A549 (cell line): Measurements from ENCODE around the gene EPS8L1. TPM values are rescaled to one million over a fixed set of nuclear protein-coding genes. Genes with fewer than 3 reads are reported as not detected.
"Not testable (repeated sequence)": the region's sequence is repeated elsewhere in the genome, so short reads cannot be mapped to it uniquely, and the experiment has no call there.

Experiments used
- ATAC-seq, 2 experiments: fragments of 200-7000 bp in 1 of 2; fragments of >200 bp in 1 of 2; cut with Nextera tagmentation in 1 of 2; cut with Tn5 transposase in 1 of 2; 3 replicates each; pipeline versions ENCODE4 v1.8.0 to v1.9.1; 2018 to 2020; ENCODE audit warnings: mild to moderate bottlenecking in 1 of 2, moderate library complexity in 1 of 2
- CTCF ChIA-PET: fragments of 300-600 bp; sonication (Branson Sonifier 250); formaldehyde crosslinking; extraction: SDS; loops from one replicate; lab custom pipeline; 2021; ENCODE audit warnings: antibody characterized with exemption, inconsistent platforms; lab: Yijun Ruan, JAX
- POLR2A ChIA-PET: fragments of 350-600 bp; formaldehyde crosslinking; extraction: SDS; loops from one replicate; lab custom pipeline; 2021; ENCODE audit warnings: antibody characterized with exemption, inconsistent platforms; lab: Yijun Ruan, JAX
- DNase-seq, 2 experiments: peaks; one replicate each; pipeline versions ENCODE4 v3.0.0 to v3.0.0-alpha.2; 2011 to 2016; ENCODE audit warnings: low read depth in 1 of 2, low spot score in 1 of 2
- FAIRE-seq: peaks from 2 replicates; lab custom pipeline; 2011; peaks lifted over from hg19 to GRCh38; lab: Jason Lieb, UNC
- H3K27ac ChIP-seq, 2 experiments: fragments of >200 bp; sonication (Bioruptor Twin); formaldehyde crosslinking; 3 replicates each; pipeline ENCODE4 v1.5.1; 2016 to 2017
- H3K4me1 ChIP-seq: fragments of >200 bp; sonication (Bioruptor Twin); formaldehyde crosslinking; 3 replicates; pipeline ENCODE4 v1.6.1; 2016
- H3K4me2 ChIP-seq: fragments of >200 bp; sonication (Bioruptor Twin); formaldehyde crosslinking; 3 replicates; pipeline ENCODE4 v1.6.1; 2016
- H3K4me3 ChIP-seq: fragments of >200 bp; sonication (Bioruptor Twin); formaldehyde crosslinking; 3 replicates; pipeline ENCODE4 v1.5.1; 2016
- H3K9me3 ChIP-seq: fragments of >200 bp; sonication (Bioruptor Twin); formaldehyde crosslinking; 3 replicates; pipeline ENCODE4 v1.6.1; 2016
- BHLHE40 ChIP-seq: IDR thresholded peaks from 2 replicates; pipeline ENCODE4 v1.6.1; 2012; ENCODE audit warnings: low read depth, low read length, inconsistent platforms
- HDAC2 ChIP-seq: fragments of 200-600 bp; sonication (generic); IDR thresholded peaks from 2 replicates; pipeline ENCODE4 v1.6.1; 2016
- HEYL ChIP-seq: fragments of 250-450 bp; sonication (Bioruptor Pico); IDR thresholded peaks from 2 replicates; pipeline ENCODE4 v1.8.0; 2021; ENCODE audit warnings: mild to moderate bottlenecking, moderate library complexity
- HOXB13 ChIP-seq: fragments of 250-450 bp; sonication (Bioruptor Pico); IDR thresholded peaks from 2 replicates; pipeline ENCODE4 v1.5.0; 2020; ENCODE audit warnings: low read depth, mild to moderate bottlenecking, moderate library complexity
- HOXB5 ChIP-seq: fragments of 250-450 bp; sonication (Bioruptor Pico); IDR thresholded peaks from 2 replicates; pipeline ENCODE4 v1.5.0; 2020; ENCODE audit warnings: mild to moderate bottlenecking, moderate library complexity
- JUN ChIP-seq, 2 experiments: fragments of >200 bp; sonication (Bioruptor Twin); formaldehyde crosslinking; IDR thresholded peaks; 2 replicates in 1 of 2; 3 replicates in 1 of 2; pipeline ENCODE4 v1.6.1; 2016 to 2017
- JUNB ChIP-seq: fragments of >200 bp; sonication (Bioruptor Twin); formaldehyde crosslinking; IDR thresholded peaks from 2 replicates; pipeline ENCODE4 v1.6.1; 2016
- KDM1A ChIP-seq: fragments of 200-600 bp; sonication (generic); IDR thresholded peaks from 2 replicates; pipeline ENCODE4 v1.6.1; 2016; ENCODE audit warnings: low read depth, mild to moderate bottlenecking
- MAZ ChIP-seq: fragments of 150-350 bp; IDR thresholded peaks from 2 replicates; pipeline ENCODE4 v1.6.1; 2014; ENCODE audit warnings: antibody characterized with exemption, low read depth, low read length, borderline replicate concordance
- PBX3 ChIP-seq: IDR thresholded peaks from 2 replicates; pipeline ENCODE4 v1.6.1; 2012
- POLR2AphosphoS2 ChIP-seq: conservative IDR thresholded peaks from 2 replicates; pipeline ENCODE4 v1.6.1; 2012; ENCODE audit warnings: low read length, improper control_type of control experiment, inconsistent platforms
- REST ChIP-seq: fragments of 200-600 bp; sonication (generic); IDR thresholded peaks from 2 replicates; pipeline ENCODE4 v1.6.1; 2016; ENCODE audit warnings: antibody characterized with exemption, mild to moderate bottlenecking, moderate library complexity
- ZC3H11A ChIP-seq: fragments of 450-650 bp; IDR thresholded peaks from 2 replicates; pipeline ENCODE4 v1.6.1; 2014; ENCODE audit warnings: antibody characterized with exemption, mild to moderate bottlenecking
- ZFP36 ChIP-seq: fragments of 450-650 bp; IDR thresholded peaks from 2 replicates; pipeline ENCODE4 v1.6.1; 2014; ENCODE audit warnings: borderline replicate concordance; ENCODE audit not compliant: partially characterized antibody
- ZSCAN20 ChIP-seq: fragments of 250-450 bp; sonication (Bioruptor Pico); IDR thresholded peaks from 2 replicates; pipeline ENCODE4 v1.8.0; 2022; ENCODE audit warnings: mild to moderate bottlenecking, moderate library complexity
- WGBS: methylation state at CpG from one replicate; pipeline ENCODE4 v1.1.6; 2017; ENCODE audit errors: missing lambda C conversion rate; 5-methylcytosine and 5-hydroxymethylcytosine counted together
- polyA plus RNA-seq, 4 experiments: library from polyadenylated mRNA; depleted of rRNA in 3 of 4; stranded (reverse); fragments of >200 nt; fragmentation: RNase III in 1 of 4; extraction: RNeasy Plus Mini Kit Qiagen cat#74134 plus additional on column Dnase treatment in 1 of 4; gene quantifications; 2 replicates in 3 of 4; 3 replicates in 1 of 4; pipeline ENCODE4 v1.2.3, GENCODE V29; 2011 to 2017
- TF ChIP-seq, protein P1 (sequence below): fragments of 250-450 bp; sonication (Bioruptor Pico); IDR thresholded peaks from 2 replicates; pipeline ENCODE4 v1.5.0; 2021; ENCODE audit warnings: mild to moderate bottlenecking, moderate library complexity, borderline replicate concordance
- TF ChIP-seq, protein P2 (sequence below): IDR thresholded peaks from 2 replicates; pipeline ENCODE4 v1.6.1; 2012

EPS8L1 gene
- polyA plus RNA-seq, 2 of the 4 experiments (the other 2 are of a cell fraction): 3.7 to 3.8 TPM

DNA sequence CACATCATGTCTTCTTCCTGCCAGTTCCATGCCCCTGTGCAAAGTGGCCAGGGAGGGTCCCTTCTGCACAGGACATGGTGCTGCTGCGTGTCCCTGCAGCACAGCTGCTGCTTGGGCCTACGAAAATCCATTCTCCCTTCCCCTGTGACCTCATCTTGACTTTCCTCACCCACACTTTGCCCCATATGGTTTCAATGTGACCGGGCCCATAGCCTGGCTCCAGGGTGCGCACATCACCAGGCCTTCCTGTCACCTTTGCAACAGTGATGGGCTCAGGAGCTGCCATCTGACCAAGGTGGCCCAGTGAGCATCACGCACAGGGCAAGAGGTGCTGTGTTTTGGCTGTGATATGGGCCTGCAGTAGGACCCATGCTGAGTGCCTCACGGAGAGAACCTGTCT lies 30.9 kb downstream of the EPS8L1 start:
- H3K4me2 ChIP-seq: no peak overlapping the region
- CTCF ChIA-PET: interaction anchor here (1.0 to 10.2 kb wide), 4 partner anchors 9 to 22 kb away, joined by 4 to 110 read pairs (median 6); partner anchors contain the start of gene PPP1R12C
- no peak for DNase-seq
- 94% methylated on average over 6 of the region's 6 CpGs for WGBS
- TF ChIP-seq HEYL (CRISPR knock-in tag): no peak
- no peak for TF ChIP-seq JUN (IDR thresholded peaks at IDR 0.05)
- TF ChIP-seq ZC3H11A: no peak
- TF ChIP-seq, all 56 proteins: peak for 0
- H3K4me1 ChIP-seq: no peaks in the 10 kb centered on the region
- no peak for FAIRE-seq
- H3K9me3 ChIP-seq: peaks cover 10% of the 10 kb centered on the region
- H3K4me3 ChIP-seq: no peak overlapping the region
- POLR2A ChIA-PET: interaction anchor here (1.0 kb wide), 1 partner anchor 26 kb away, joined by 3 read pairs; no protein-coding TSS in a partner anchor
- no peak overlapping the region for H3K27ac ChIP-seq
- peak in 1 of 2 experiments; percentile 21; a peak in 2 of 6 replicates for ATAC-seq

- FAIRE-seq, DNase-seq: not testable (repeated sequence)
Observed at GRCh38 chr19:55107252-55107651, 31.6 kb downstream of the EPS8L1 start.

DNA sequence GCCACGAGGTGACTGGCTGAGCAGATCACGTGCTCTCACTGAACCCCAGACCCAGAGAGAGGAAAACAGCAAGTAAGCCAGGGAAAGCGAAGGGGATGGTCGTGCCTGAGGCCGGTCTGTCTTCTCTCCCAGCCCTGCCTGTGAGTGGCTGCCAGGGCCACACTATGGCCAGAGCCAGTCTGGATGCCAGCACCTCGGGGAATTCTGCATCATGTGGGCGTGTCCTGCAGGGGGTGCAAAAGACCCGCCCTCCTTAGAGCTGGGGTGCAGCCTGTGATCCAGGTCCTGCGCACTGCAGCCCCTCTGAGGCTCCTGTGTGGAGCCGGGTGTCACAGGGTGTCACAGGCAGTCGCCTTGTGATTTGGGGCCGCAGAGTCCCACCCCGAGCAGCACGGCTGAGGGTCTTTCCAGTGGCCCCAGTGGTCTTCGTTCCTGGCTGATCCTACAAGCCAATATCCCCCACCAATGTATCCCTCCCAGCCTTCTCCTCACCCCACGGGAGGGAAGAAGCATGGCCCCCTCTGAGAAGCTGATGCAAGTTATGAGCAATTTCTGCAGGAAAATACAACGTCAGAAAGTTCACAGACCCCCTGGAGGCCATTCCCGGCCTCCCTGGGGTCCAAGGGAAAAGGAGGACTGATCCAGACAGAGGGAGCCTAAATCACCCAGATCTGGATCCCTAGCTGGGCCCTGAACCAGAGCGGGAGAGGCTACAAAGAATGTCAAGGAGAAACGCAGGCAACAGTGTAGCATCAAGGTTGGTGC lies 34.0 kb downstream of the EPS8L1 start:
- ATAC-seq (no peak), FAIRE-seq (no peak), DNase-seq (no peak)
- ChIA-PET CTCF (interaction anchor here (1.5 to 2.1 kb wide), 3 partner anchors 12 to 192 kb away, joined by 3 to 5 read pairs (median 4); no protein-coding TSS in a partner anchor), POLR2A (no interaction called here)
- H3K4me1 ChIP-seq: peaks cover 11% of the 10 kb centered on the region
- 89% methylated on average over 20 of the region's 20 CpGs for whole genome bisulfite sequencing
- TF ChIP-seq BHLHE40 (no peak), REST (no peak)
- no peaks in the 10 kb centered on the region for H3K9me3 ChIP-seq
- H3K4me3 ChIP-seq: no peak overlapping the region
- H3K4me2 ChIP-seq: no peak overlapping the region
- peak overlapping the region in 1 of 2 experiments; percentile 7; a peak in 1 of 6 replicates for H3K27ac ChIP-seq

More at GRCh38 chr19:55107252-55107651, 31.6 kb downstream of the EPS8L1 start:
- H3K9me3 ChIP-seq, H3K4me2 ChIP-seq, ATAC-seq, H3K27ac ChIP-seq, POLR2A ChIA-PET, H3K4me3 ChIP-seq, H3K4me1 ChIP-seq: not testable (repeated sequence)
- CTCF ChIA-PET: interaction anchor here (0.6 to 10.2 kb wide), 4 partner anchors 11 to 25 kb away, joined by 3 to 110 read pairs (median 5); partner anchors contain the start of gene PPP1R12C
- 90% methylated on average over 3 of the region's 3 CpGs for WGBS

DNA sequence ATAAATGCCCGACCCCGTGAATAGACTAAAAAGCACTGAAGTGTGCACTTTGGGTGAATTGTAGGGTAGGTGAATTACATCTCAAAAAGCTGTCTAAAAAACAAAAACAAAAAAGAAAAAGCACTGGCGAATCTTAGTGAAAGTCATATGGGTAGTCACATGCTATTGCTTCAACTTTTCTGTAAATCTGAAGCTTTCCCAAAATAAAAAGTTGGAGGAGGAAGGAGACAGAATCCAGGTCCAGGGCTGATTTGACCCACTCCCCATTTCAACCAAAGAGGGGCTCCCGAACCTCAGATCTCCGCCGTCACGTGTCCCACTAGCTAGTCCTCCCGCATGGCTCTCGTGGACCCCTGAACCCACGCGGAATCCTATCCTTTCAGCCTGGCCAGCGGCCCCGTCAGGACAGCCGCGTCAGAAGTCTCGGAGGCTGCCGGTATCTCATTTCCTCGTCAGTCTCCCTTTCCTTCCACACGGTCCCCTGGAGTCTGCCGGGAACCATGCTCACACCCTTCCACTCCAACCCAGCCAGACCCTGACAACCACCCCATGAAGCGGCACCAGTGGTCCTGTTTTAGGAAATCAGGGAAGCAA lies 35.7 kb downstream of the EPS8L1 start:
- 88% methylated on average over 21 of the region's 21 CpGs for WGBS
- H3K4me2 ChIP-seq: no peak overlapping the region
- H3K9me3 ChIP-seq: no peaks in the 10 kb centered on the region
- FAIRE-seq (no peak), ATAC-seq (no peak), DNase-seq (no peak)
- H3K4me1 ChIP-seq: peaks cover 24% of the 10 kb centered on the region
- POLR2A ChIA-PET: interaction anchor here (0.6 kb wide), 1 partner anchor 296 kb away, joined by 3 read pairs; the partner anchor contains the start of gene UBE2S
- TF ChIP-seq POLR2AphosphoS2 (no peak), KDM1A (no peak), HDAC2 (no peak), BHLHE40 (no peak), HOXB13 (CRISPR knock-in tag) (no peak), HOXB5 (CRISPR knock-in tag) (no peak), ZSCAN20 (CRISPR knock-in tag) (no peak), JUNB (no peak), MAZ (no peak), PBX3 (no peak), ZFP36 (no peak)
- TF ChIP-seq, protein P1, sequence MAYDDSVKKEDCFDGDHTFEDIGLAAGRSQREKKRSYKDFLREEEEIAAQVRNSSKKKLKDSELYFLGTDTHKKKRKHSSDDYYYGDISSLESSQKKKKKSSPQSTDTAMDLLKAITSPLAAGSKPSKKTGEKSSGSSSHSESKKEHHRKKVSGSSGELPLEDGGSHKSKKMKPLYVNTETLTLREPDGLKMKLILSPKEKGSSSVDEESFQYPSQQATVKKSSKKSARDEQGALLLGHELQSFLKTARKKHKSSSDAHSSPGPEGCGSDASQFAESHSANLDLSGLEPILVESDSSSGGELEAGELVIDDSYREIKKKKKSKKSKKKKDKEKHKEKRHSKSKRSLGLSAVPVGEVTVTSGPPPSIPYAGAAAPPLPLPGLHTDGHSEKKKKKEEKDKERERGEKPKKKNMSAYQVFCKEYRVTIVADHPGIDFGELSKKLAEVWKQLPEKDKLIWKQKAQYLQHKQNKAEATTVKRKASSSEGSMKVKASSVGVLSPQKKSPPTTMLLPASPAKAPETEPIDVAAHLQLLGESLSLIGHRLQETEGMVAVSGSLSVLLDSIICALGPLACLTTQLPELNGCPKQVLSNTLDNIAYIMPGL: no peak
- TF ChIP-seq, protein P2, sequence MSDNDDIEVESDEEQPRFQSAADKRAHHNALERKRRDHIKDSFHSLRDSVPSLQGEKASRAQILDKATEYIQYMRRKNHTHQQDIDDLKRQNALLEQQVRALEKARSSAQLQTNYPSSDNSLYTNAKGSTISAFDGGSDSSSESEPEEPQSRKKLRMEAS: no peak
- H3K4me3 ChIP-seq: no peak overlapping the region
- CTCF ChIA-PET: interaction anchor here (0.6 to 2.1 kb wide), 9 partner anchors 13 to 599 kb away, joined by 3 to 12 read pairs (median 4); partner anchors contain the start of gene DNAAF3
- H3K27ac ChIP-seq: no peak overlapping the region
